ENCODE results near the gene CHN2.

- TF ChIP-seq POLR2AphosphoS5 (IDR thresholded peaks at IDR 0.05; ENCODE audit: low read depth, low read length) (no peak), TAF1 (IDR thresholded peaks at IDR 0.05; ENCODE audit: borderline replicate concordance, insufficient read depth, low read length) (no peak), SIN3A (IDR thresholded peaks at IDR 0.05; ENCODE audit: borderline replicate concordance, insufficient read depth, low read length) (no peak)
Measured at GRCh38 chr7:29349362-29349761, 154.8 kb downstream of the CHN2 start.

Measured in PFSK-1 (cell line).